ENCODE data around the gene CD96.

GRCh38 chr3:111694471-111694870 is 152.5 kb downstream of the CD96 start:
- TF ChIP-seq POLR2AphosphoS5 (IDR thresholded peaks at IDR 0.05; ENCODE audit: insufficient read depth, low read depth, low read length) (no peak), CTCF (IDR thresholded peaks at IDR 0.05; ENCODE audit: extremely low read depth in 1 of 2, insufficient read depth in 1 of 2, low read depth in 1 of 2, low read length in 2 of 2) (no peak), EZH2 (IDR thresholded peaks at IDR 0.05; ENCODE audit: borderline replicate concordance, low read depth, low read length, severe bottlenecking) (no peak), JUN (IDR thresholded peaks at IDR 0.05; ENCODE audit: borderline replicate concordance, insufficient read depth, insufficient read length, low read depth) (no peak), POLR2A (IDR thresholded peaks at IDR 0.05; ENCODE audit: low read depth, low read length) (no peak), FOS (IDR thresholded peaks at IDR 0.05; ENCODE audit: borderline replicate concordance, insufficient read depth, low read length) (no peak), MYC (IDR thresholded peaks at IDR 0.05; ENCODE audit: low read depth, low read length) (no peak)
- TF ChIP-seq, protein P1, sequence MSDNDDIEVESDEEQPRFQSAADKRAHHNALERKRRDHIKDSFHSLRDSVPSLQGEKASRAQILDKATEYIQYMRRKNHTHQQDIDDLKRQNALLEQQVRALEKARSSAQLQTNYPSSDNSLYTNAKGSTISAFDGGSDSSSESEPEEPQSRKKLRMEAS (IDR thresholded peaks at IDR 0.05; ENCODE audit: insufficient read depth, insufficient read length), result no peak

All from endothelial cell of umbilical vein (primary cell).